HL-60 (cell line): ENCODE results near the gene EIF4G3.

ENCODE experiments used
- DNase-seq, 2 experiments: peaks; one replicate each; pipeline ENCODE4 v3.0.0-alpha.2; 2010 to 2020; ENCODE audit warnings: low read depth in 1 of 2, low spot score in 1 of 2
- H3K27ac ChIP-seq: fragments of 250-450 bp; sonication (Bioruptor Pico); replicated peaks from 2 replicates; pipeline ENCODE4 v1.5.1; 2020; ENCODE audit warnings: mild to moderate bottlenecking, moderate library complexity
- H3K27me3 ChIP-seq: fragments of 250-450 bp; sonication (Bioruptor Pico); 2 replicates; pipeline ENCODE4 v1.5.1; 2021; ENCODE audit warnings: mild to moderate bottlenecking, moderate library complexity; ENCODE audit not compliant: insufficient read depth, poor library complexity, severe bottlenecking
- H3K4me3 ChIP-seq: replicated peaks from 2 replicates; pipeline ENCODE4 v1.5.1; 2011; ENCODE audit warnings: mild to moderate bottlenecking, control low read depth, low read length; ENCODE audit not compliant: insufficient read depth
- CTCF ChIP-seq: IDR thresholded peaks from one replicate; pipeline ENCODE4 v1.5.1; 2011; ENCODE audit warnings: low read length, control low read depth, inconsistent platforms; ENCODE audit not compliant: insufficient read depth
- GABPA ChIP-seq: IDR thresholded peaks from 2 replicates; pipeline ENCODE4 v1.6.1; 2012; ENCODE audit warnings: low read depth
- POLR2AphosphoS5 ChIP-seq: IDR thresholded peaks from 2 replicates; pipeline ENCODE4 v1.6.1; 2012; ENCODE audit warnings: low read depth
- REST ChIP-seq: IDR thresholded peaks from 2 replicates; pipeline ENCODE4 v1.6.1; 2012; ENCODE audit warnings: low read depth; ENCODE audit not compliant: insufficient replicate concordance
- SPI1 ChIP-seq: IDR thresholded peaks from 2 replicates; pipeline ENCODE4 v1.6.1; 2012; ENCODE audit warnings: low read depth, mild to moderate bottlenecking, borderline replicate concordance

EIF4G3 gene

GRCh38 chr1:21048462-21048861 is 128.2 kb downstream of the EIF4G3 start:
- no peak for DNase-seq

GRCh38 chr1:21046132-21046531 is 130.6 kb downstream of the EIF4G3 start:
- TF ChIP-seq REST: no peak
- TF ChIP-seq POLR2AphosphoS5: no peak
- no peak for TF ChIP-seq GABPA
- no peak for TF ChIP-seq SPI1
- TF ChIP-seq CTCF: no peak
- Histone ChIP-seq H3K27ac (no peak overlapping the region), H3K4me3 (no peak overlapping the region), H3K27me3 (no peaks in the 10 kb centered on the region)
- no peak for DNase-seq

More at GRCh38 chr1:21048462-21048861, 128.2 kb downstream of the EIF4G3 start:
- Histone ChIP-seq H3K27ac (no peak overlapping the region), H3K27me3 (no peaks in the 10 kb centered on the region), H3K4me3 (no peak overlapping the region)
- TF ChIP-seq POLR2AphosphoS5 (no peak), GABPA (no peak), SPI1 (no peak)

GRCh38 chr1:21045351-21045750 is 131.3 kb downstream of the EIF4G3 start:
- Histone ChIP-seq H3K4me3 (no peak overlapping the region), H3K27me3 (no peaks in the 10 kb centered on the region), H3K27ac (no peak overlapping the region)
- TF ChIP-seq GABPA (no peak), REST (no peak), SPI1 (no peak)
- no peak for DNase-seq

- no peak for TF ChIP-seq CTCF
- TF ChIP-seq REST: no peak
- TF ChIP-seq POLR2AphosphoS5: no peak
- no peak for TF ChIP-seq SPI1
- no peak for TF ChIP-seq GABPA
- H3K27ac ChIP-seq: no peak overlapping the region
- H3K4me3 ChIP-seq: no peak overlapping the region
- no peaks in the 10 kb centered on the region for H3K27me3 ChIP-seq
- no peak for DNase-seq
Measured at GRCh38 chr1:21042929-21043605, 133.6 kb downstream of the EIF4G3 start.
